Ishikawa (cell line): ENCODE data around the gene FBXO17.

Experiments
- CEBPB ChIP-seq: IDR thresholded peaks from 2 replicates; pipeline ENCODE4 v1.6.1; 2012
- EGR1 ChIP-seq: IDR thresholded peaks from 2 replicates; pipeline ENCODE4 v1.6.1; 2012
- FOXM1 ChIP-seq: IDR thresholded peaks from 2 replicates; pipeline ENCODE4 v1.6.1; 2012; ENCODE audit warnings: low read depth, borderline replicate concordance
- NFIC ChIP-seq: IDR thresholded peaks from 2 replicates; pipeline ENCODE4 v1.6.1; 2012
- TAF1 ChIP-seq: IDR thresholded peaks from 2 replicates; pipeline ENCODE4 v1.6.1; 2012; ENCODE audit warnings: low read depth, mild to moderate bottlenecking
- YY1 ChIP-seq: IDR thresholded peaks from 2 replicates; pipeline ENCODE4 v1.6.1; 2012; ENCODE audit warnings: low read depth
- TF ChIP-seq, protein P1 (sequence below): IDR thresholded peaks from 2 replicates; pipeline ENCODE4 v1.6.1; 2012
- TF ChIP-seq, protein P2 (sequence below): IDR thresholded peaks from 2 replicates; pipeline ENCODE4 v1.6.1; 2012

DNA sequence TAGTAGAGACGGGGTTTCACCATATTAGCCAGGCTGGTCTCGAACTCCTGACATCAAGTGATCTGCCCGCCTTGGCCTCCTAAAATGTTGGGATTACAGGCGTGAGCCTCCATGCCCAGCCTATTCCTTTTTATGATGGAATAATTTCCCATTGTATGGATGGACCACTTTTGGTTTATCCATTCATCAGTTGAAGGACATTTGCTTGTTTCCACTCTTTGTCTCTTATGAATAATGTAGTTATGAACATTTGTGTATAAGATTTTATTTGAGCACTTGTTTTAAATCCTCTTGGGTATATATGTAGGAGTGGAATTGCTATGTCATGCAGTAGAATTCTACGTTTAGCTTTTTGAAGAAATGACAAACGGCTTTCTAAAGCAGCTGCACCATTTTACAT lies 33.5 kb upstream of the FBXO17 start:
- TF ChIP-seq FOXM1 (no peak), EGR1 (no peak), YY1 (no peak), NFIC (no peak), TAF1 (no peak), CEBPB (no peak)
- TF ChIP-seq, protein P1, sequence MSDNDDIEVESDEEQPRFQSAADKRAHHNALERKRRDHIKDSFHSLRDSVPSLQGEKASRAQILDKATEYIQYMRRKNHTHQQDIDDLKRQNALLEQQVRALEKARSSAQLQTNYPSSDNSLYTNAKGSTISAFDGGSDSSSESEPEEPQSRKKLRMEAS, result no peak
- TF ChIP-seq, protein P2, sequence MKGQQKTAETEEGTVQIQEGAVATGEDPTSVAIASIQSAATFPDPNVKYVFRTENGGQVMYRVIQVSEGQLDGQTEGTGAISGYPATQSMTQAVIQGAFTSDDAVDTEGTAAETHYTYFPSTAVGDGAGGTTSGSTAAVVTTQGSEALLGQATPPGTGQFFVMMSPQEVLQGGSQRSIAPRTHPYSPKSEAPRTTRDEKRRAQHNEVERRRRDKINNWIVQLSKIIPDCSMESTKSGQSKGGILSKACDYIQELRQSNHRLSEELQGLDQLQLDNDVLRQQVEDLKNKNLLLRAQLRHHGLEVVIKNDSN, result no peak
